ENCODE measurements around the gene LSM14A.

The LSM14A gene

GRCh38 chr19:34181111-34181864, 9.0 kb downstream of the LSM14A start:
- no peaks in the 10 kb centered on the region for H3K27me3 ChIP-seq (ENCODE audit: insufficient read depth, poor library complexity, severe bottlenecking)
- H3K27ac ChIP-seq (replicated peaks): peak overlapping the region; percentile 46
- TF ChIP-seq GABPA (IDR thresholded peaks at IDR 0.05; ENCODE audit: low read depth) (no peak), SPI1 (IDR thresholded peaks at IDR 0.05; ENCODE audit: borderline replicate concordance, low read depth) (peak; percentile 23; the same call in 1 of the 2 replicates)
- no peak overlapping the region for H3K4me3 ChIP-seq (replicated peaks; ENCODE audit: insufficient read depth, low read length)
- DNase-seq (ENCODE audit: low read depth in 1 of 2, low spot score in 1 of 2): peak in 1 of 2 experiments; percentile 13

GRCh38 chr19:34182125-34182524, 9.8 kb downstream of the LSM14A start:
- DNase-seq (ENCODE audit: low read depth in 1 of 2, low spot score in 1 of 2): no peak
- no peaks in the 10 kb centered on the region for H3K27me3 ChIP-seq (ENCODE audit: insufficient read depth, poor library complexity, severe bottlenecking)
- no peak overlapping the region for H3K27ac ChIP-seq (replicated peaks)
- no peak for TF ChIP-seq POLR2AphosphoS5 (IDR thresholded peaks at IDR 0.05; ENCODE audit: low read depth)
- no peak for TF ChIP-seq SPI1 (IDR thresholded peaks at IDR 0.05; ENCODE audit: borderline replicate concordance, low read depth)
- TF ChIP-seq CTCF (IDR thresholded peaks at IDR 0.05; ENCODE audit: insufficient read depth, low read length): no peak
- TF ChIP-seq GABPA (IDR thresholded peaks at IDR 0.05; ENCODE audit: low read depth): no peak
- no peak for TF ChIP-seq REST (IDR thresholded peaks at IDR 0.05; ENCODE audit: insufficient replicate concordance, low read depth)
- H3K4me3 ChIP-seq (replicated peaks; ENCODE audit: insufficient read depth, low read length): no peak overlapping the region

GRCh38 chr19:34184880-34185491, 12.7 kb downstream of the LSM14A start:
- no peak for TF ChIP-seq SPI1 (IDR thresholded peaks at IDR 0.05; ENCODE audit: borderline replicate concordance, low read depth)
- TF ChIP-seq POLR2AphosphoS5 (IDR thresholded peaks at IDR 0.05; ENCODE audit: low read depth): no peak
- no peak for TF ChIP-seq REST (IDR thresholded peaks at IDR 0.05; ENCODE audit: insufficient replicate concordance, low read depth)
- Histone ChIP-seq H3K27me3 (ENCODE audit: insufficient read depth, poor library complexity, severe bottlenecking) (no peaks in the 10 kb centered on the region), H3K27ac (replicated peaks) (no peak overlapping the region), H3K4me3 (replicated peaks; ENCODE audit: insufficient read depth, low read length) (no peak overlapping the region)
- peak in 1 of 2 experiments; percentile 18 for DNase-seq (ENCODE audit: low read depth in 1 of 2, low spot score in 1 of 2)

- TF ChIP-seq POLR2AphosphoS5 (IDR thresholded peaks at IDR 0.05; ENCODE audit: low read depth) (no peak), SPI1 (IDR thresholded peaks at IDR 0.05; ENCODE audit: borderline replicate concordance, low read depth) (no peak), GABPA (IDR thresholded peaks at IDR 0.05; ENCODE audit: low read depth) (no peak), CTCF (IDR thresholded peaks at IDR 0.05; ENCODE audit: insufficient read depth, low read length) (no peak), REST (IDR thresholded peaks at IDR 0.05; ENCODE audit: insufficient replicate concordance, low read depth) (no peak)
- no peaks in the 10 kb centered on the region for H3K27me3 ChIP-seq (ENCODE audit: insufficient read depth, poor library complexity, severe bottlenecking)
- H3K27ac ChIP-seq (replicated peaks): no peak overlapping the region
- H3K4me3 ChIP-seq (replicated peaks; ENCODE audit: insufficient read depth, low read length): no peak overlapping the region
- no peak for DNase-seq (ENCODE audit: low read depth in 1 of 2, low spot score in 1 of 2)
Measured at GRCh38 chr19:34186205-34186604, 13.9 kb downstream of the LSM14A start.
